HG03060 (cell line): Measurements from ENCODE around the gene SPATA3.
"Not testable (repeated sequence)": the region's sequence is repeated elsewhere in the genome, so short reads cannot be mapped to it uniquely, and the experiment has no call there.

ENCODE experiments used
- ATAC-seq: cut with Tn5 transposase; IDR thresholded peaks from one replicate; pipeline ENCODE4 v1.9.1; 2021; ENCODE audit warnings: low read depth, moderate number of reproducible peaks; ENCODE audit not compliant: unreplicated experiment

The SPATA3 gene

DNA sequence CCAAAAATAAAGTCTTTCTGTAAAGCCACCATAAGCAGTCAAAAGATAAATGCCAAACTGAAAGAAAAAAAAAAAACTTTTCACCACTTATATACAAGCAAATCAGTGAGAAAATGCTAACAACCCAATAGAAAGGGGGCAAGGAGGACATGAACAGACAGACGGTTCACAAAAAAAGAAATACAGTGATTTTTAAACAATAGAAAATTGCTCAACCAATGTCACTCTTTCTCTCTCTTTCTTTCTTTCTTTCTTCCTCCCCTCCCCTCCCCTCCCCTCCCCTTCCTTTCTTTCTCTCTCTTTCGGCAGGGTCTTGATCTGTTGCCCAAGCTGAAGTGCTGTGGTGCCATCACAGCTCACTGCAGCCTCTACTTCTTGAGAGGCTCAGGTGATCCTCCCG, 28.8 kb upstream of the SPATA3 start:
- ATAC-seq: no peak

DNA sequence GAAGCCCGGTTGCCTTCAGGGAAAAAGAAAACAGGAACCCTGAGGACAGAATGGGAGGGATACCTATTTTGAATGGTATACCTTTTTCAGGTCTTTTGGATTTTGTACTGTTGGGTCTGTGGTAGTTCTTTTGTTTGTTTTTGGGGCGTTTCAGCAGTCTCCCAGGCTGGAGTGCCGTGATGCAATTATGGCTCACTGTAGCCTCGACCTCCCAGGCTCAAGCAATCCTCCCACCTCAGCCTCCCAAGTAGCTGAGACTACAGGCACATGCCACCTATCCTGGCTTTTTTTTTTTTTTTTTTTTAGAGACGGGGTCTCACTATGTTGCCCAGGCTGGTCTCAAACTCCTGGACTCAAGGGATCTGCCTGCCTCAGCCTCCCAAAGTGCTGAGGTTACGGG, 27.6 kb upstream of the SPATA3 start:
- ATAC-seq: not testable (repeated sequence)

DNA sequence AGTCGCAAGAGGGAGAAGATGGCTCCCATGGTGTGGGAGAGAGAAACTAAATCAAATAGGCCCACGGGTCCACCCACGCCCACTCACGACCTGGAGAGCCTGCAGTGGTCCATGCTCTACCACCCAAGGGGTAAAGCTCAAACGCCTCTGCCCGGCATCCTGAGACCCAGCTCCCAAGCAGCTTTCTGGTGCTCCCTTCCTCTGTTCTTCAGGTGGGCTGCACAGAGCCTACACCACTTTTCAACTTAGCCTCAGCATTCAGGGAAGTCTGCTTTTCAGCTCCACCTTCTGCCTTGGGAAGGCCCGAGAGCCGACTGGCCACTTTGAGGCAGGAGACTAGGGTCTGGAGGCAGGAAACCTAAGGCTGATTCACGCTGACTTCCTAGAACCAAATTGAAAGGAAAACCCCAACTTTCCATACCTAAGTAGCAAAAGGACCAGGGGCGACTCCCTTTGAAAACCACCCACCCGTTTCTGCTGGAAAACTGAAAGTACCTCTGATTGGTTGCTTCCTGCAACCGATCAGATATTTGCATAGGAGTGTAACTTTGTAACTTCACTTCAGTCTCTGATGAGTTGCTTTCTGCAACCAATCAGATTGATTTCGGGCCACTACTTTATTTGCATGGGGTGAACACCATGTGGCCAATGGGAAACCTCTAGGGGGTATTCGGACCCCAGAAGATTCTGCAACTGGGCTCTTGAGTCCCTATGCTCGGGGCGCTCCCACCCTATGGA, 26.8 kb upstream of the SPATA3 start:
- no peak for ATAC-seq

DNA sequence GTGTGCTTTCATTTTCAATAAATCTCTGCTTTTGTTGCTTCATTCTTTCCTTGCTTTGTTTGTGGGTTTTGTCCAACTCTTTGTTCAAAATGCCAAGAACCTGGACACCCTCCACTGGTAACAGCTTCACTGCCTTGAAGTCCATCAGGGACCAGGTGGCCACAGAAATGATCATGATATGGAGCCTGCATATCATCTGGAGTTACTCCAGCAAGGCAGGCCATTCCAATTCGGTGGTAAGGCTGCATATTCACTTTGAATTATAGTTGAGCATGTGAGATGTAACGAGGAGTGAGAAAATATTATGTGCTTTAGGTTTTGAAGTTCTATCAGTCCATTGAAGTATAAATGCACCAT, 26.3 kb upstream of the SPATA3 start:
- no peak for ATAC-seq

DNA sequence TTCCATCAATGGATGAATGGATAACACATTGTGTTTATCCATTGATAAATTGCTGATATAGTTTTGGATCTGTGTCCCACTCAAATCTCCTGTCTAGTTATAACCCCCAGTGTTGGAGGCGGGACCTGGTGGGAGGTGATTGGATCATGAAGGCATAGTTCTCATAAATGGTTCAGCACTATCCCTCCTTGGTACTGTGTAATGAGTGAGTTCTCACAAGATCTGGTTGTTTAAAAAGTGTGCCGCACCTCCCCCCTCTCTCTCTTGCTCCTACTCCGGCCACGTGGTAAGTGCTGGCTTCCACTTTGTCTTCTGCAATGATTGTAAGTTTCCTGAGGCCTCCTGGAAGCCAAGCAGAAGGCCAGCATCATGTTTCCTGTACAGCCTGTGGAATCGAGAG, 23.9 kb upstream of the SPATA3 start:
- no peak for ATAC-seq

DNA sequence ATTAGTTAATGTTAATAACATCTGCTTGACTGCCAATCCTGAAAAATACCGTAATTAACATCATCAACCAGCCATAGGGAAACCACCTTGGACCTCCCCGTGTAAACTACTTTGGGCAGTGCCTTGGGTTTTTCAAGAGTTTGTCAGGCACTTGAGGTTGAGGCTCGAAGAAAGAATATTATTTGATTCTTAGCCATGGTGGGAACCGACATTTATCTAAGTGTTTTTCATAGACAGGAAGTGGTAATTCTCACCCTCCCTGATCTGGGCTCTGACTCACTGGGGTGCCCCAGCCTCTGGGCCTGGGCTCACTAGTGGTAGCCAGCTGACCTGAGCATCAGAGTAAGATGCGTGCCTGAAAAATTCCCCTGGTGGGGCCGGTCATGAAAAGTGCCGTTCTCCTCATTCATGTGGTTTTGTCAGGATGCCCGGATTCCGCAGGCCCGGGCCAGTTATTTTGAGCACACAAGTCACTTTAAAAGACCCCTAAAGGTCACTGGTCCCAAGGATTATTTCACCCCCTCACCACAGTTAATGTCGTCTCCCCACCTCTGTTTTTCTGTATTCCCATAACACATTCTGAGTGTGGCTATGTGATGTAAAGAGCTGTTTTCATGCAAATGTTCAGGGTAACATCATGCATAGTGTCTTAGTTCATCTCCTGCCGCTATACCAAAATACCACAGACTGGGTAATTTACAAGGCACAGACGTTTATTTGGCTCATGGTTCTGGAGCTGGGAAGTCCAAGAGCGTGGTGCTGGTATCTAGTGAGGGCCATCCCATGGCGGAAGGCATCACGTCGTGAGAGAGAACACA, 21.6 kb upstream of the SPATA3 start:
- ATAC-seq: peak; percentile 77

DNA sequence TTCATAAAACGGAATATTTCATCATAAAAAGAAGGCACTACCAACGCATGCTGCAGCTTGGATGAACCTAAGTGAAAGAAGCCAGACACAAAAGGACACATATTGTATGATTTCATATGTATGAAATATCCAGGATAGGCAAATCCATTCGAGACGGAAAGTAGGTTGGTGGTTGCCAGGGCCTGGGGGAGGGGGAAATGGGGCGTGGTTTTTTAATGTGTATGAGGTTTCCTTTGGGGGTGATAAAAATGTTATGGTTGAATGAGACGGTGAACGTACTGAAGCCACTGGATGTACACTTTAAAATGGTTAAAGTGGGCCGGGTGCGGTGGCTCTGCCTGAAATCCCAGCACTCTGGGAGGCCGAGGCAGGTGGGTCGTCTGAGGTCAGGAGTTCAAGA, 20.0 kb upstream of the SPATA3 start:
- ATAC-seq: no peak

DNA sequence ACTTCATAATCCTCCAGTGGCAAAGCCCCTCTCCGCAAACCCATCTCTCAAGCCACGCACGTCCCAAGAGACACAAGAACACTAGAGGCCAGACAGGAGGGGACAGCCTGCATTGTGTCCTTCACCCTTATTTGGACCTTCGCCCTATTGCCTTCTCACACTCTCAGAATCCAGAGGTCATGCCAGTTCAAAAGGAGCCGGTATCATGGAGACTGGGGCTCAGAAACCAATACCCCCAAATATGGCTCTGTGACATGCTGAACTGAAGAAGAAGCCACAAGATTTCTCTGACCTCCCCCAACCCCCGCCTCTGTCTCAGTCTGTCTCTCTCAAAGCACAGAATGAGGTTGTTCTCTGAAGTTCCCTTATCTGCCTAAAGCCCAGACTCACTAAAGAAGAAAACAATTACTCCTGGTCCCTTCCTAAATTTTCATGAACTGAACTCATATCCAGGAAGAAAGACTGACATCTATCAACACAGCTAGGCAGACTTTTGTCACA, 19.2 kb upstream of the SPATA3 start:
- ATAC-seq: no peak

DNA sequence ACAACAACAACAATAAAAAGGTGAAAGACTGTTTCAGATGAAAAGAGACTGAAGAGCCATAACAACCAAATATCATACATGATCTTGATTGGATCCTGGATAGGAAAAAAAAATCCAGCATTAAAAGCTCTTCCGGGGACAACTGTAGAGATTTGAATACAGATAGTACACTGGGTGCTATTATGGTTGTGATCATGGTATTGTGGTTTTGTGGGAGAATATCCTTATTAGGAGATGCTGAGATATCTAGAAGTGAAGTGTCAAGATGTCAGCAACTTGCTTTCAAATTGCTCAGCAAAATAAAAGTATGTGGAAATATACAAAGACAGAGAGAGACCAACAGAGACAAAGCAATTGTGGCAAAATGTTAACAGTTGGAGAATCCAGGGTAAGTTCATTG, 15.5 kb upstream of the SPATA3 start:
- ATAC-seq: no peak

DNA sequence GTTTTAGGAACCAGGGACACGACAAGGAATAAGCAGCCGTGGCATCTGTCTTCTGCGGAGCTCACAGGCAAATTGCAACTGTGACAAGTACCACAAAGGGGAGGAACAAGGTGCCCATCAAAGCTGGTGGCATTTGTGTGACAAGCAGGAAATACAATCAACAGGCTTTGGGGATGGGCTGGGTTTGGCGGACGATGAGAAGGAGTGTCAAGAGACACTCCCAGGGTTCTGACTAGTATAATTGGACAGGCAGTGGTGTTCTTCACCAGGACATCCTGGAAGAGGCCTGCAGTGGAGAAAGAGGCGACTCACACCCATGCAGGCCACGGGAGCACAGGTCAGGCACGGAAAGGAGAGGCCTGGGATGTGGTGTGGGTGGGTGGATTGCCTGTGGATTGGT, 14.2 kb upstream of the SPATA3 start:
- no peak for ATAC-seq

DNA sequence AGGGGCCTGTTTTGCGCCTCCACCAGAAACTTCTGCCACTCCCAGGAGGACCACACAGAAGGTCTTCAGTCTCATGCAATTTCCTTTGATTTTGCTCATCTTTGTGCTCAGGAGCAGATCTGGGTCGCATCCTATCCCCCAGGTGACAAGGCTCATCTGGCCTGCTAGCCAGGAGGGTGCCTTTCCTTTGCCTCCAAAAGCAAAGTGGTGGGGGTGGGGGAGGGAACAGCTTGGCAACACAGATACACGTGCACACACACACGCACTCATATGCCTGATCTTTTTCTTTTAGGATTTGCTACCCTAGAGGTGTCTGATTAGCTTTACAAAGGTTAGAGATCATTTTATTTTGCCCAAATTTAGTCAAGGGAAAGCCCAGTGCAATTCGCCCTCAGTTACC, 13.8 kb upstream of the SPATA3 start:
- no peak for ATAC-seq

DNA sequence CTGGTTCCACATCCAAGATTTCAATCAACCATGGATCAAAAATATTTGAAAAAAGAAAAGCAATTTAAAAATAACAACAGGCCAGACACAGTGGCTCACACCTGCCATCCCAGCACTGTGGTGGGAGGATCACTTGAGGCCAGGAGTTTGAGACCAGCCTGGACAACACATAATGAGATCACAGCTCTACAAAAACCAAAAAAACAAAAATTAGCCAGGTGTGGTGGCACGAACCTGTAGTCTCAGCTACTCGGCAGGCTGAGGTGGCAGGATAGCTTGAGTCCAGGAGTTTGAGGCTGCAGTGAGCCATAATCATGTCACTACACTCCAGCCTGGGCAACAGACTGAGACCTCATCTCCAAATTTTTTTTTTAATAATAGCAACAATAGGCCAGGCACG, 13.4 kb upstream of the SPATA3 start:
- no peak for ATAC-seq

DNA sequence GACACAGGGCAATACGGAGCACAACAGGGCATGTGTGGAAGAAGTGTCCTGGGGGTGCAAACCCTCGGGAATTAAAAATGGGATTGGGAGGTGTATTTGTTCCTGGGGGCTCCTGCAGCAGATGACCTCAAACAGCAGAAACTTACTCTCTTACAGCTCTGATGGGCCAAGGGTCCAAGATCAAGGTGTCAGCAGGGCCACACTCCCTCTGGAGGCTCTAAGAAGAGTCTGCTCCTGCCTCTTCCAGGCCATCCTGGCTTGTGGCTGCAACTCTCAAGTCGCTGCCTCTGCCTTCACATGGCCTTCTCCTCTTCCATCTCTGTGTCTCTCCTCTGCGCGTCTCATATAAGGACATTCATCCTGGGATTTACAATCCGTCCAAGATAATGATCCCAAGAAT, 12.4 kb upstream of the SPATA3 start:
- ATAC-seq: no peak

DNA sequence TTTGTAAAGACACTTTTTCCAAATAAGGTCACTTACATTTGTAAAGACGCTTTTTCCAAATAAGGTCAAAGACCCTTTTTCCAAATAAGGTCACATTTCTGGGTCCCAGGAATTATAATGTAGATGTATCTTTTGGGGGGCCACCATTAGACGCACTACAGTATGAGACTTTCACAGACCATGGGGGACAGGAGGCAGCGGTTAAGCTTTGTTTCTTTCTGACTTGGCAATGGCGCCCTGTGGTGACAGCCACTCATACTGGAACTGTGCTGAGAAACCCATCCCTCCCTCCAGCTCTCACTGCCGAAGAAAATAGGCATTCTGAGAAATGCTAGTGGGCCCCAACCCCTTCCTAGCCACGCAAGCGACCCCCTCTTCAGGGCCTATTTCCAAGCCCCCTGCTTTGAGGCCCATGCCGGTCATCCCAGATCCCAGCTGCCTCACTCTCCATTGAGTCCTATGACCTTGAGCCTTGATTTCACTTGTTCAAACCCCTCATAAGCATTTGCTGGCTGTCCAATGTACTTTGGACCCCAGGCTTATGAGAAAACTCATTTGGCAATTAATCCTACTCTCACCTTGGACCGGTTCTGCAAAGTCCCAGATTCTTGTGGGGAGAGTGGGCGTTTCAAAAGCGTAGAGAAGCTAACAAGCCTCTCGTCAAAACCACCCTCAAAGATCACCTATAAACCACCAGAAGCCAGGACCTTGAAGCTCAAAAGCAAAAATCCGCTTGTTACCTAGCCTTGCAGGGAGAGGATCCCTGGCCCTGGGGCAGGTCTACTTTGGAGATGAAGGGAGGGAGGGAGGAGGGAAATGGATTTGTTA, 11.3 kb upstream of the SPATA3 start:
- ATAC-seq: peak; percentile 65

DNA sequence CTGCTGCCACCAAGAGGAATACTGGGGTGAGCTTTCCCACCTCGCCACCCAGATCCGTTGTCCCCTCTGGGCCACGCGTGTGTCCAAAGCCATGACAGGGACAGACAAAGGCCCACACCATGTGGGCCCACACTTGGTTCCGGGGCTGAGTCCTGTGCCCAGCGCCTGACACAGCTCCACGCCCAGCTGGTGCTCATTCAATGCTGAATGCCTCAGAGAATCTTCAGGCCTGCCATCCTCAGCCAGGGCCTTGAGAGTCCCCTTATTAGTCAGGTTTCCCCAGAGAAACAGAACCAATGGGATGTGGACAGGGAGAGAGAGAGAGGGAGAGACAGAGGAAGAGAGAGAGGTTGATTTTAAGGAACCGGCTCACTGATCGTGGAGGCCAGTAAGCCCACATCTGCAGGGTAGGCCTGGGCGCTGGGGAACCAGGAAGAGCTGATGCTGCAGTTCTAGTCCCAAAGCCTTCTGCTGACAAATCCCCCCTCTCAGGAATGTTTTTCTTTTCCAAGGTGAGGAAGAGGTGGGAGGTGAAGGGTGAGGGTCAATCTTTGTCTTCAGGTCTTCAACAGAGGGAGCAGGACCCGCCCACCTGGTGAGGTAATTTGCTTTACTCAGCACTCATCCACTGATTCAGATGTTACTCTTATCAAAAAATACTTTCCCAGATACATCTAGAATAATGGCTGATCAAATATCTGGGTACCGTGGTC, 10.2 kb upstream of the SPATA3 start:
- no peak for ATAC-seq

DNA sequence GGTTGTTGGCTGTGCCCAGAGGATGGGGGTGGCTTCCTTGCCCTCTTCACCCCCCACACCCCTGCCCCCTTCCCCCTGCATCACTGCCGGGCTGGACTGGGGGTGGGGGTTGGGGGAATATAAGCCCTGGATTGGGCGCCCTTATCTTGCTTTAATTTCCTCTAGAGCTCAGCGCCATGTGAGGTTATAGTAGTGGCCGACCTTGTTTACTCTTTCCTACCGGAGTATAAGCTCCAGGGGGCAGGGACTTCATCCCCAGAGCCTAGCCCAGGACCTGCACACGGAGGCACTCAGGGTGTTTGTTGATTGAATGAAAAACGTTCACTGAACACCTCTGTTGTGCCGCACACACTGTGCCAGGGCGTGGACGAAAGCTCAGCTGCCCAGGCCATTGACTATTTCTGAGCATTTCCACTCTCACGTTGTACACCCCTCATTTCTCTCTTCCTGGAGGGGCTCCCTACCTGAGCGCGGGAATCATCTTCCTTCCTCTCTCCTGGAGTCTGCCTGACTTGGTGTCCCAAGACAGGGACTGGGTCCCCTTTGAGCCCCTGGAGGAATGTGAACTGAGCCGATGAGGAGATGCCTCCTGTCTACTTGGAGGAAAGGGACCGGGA, 9.3 kb upstream of the SPATA3 start:
- no peak for ATAC-seq

DNA sequence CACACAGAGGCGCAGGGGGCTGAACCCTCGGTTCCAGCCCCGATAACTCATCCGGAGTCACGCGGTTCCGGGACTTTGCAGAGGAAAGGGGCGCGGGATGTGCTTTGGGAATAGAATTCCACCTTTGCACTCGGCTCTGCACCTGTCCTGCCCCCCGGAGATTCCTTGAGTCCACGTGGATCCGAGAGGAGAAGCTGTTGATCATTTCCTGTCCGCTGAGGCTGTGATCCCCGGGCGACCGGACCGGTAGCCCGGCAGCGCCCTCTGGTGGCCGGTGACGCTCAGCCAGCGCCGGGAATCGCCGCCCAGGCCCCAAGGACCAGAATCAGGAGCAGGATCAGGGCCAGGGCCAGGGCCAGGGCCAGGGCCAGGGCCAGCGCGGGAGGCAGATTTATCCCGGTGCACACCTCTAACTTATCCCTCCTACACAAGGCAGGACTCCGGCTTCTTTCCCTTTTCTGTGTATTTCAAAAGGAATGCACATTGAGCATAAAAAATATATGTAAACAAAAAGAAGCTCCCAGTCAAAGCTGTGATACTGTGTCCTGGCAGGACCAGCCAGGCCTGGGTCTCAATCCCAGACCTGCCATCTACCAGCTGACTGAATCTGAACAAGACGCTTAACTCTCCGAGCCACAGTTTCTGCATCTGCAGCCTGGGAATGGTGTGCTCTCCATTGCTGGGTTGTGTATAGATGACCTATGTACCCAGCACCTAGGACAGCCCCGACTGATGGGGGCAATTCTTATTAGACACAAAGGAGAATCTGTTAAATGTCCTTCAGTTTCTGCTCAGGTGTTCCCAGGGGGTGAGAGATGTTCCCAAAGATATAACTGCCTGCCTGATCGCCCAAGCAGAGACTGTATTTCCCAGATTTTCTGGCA, 8.5 kb upstream of the SPATA3 start:
- no peak for ATAC-seq

DNA sequence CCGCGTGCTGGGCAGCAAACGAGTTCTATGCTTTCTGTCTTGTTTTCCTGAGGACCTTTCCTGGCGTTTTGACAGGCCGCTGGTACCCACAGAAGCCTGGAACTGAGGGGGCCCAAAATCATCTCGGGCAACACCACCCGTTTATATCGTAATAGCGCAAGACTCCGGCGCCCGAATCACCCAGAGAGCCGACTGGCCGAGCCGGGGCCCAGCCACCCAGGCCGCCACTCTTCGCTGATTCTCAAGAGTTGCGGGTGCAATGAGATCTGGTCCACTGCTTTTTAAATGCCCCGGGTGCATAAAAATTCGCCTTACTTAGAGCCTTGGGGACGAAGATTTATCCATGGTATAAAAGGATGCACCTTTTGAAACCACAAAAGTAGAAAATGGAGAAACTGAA, 6.2 kb upstream of the SPATA3 start:
- no peak for ATAC-seq
